T-helper 17 cell (primary cell): ENCODE data around the gene PICALM. TPM values are rescaled to one million over a fixed set of nuclear protein-coding genes. Genes with fewer than 3 reads are reported as not detected.

Experiments
- ATAC-seq: fragments of 150-1000 bp; cut with Tn5 transposase; 2 replicates; pipeline ENCODE4 v1.10.0; 2021; ENCODE audit warnings: mild to moderate bottlenecking, moderate library complexity
- DNase-seq, 3 donors: peaks; one replicate each; pipeline versions ENCODE4 v3.0.0 to v3.0.0-alpha.2; 2020 to 2021
- H3K9me3 ChIP-seq: one replicate; pipeline ENCODE4 v1.7.0; 2013; ENCODE audit warnings: low read length, mild to moderate bottlenecking; ENCODE audit not compliant: control insufficient read depth, poor library complexity, severe bottlenecking
- H3K27ac Mint-ChIP-seq: one replicate; pipeline ENCODE4 v1.8.0; 2022; ENCODE audit warnings: mild to moderate bottlenecking, moderate library complexity, mixed read lengths
- H3K27me3 Mint-ChIP-seq: one replicate; pipeline ENCODE4 v1.8.0; 2022; ENCODE audit warnings: mixed read lengths
- H3K36me3 Mint-ChIP-seq: one replicate; pipeline ENCODE4 v1.8.0; 2022; ENCODE audit warnings: low read depth, mixed read lengths
- H3K4me1 Mint-ChIP-seq: one replicate; pipeline ENCODE4 v1.8.0; 2022; ENCODE audit warnings: mild to moderate bottlenecking, mixed read lengths
- H3K4me3 Mint-ChIP-seq: one replicate; pipeline ENCODE4 v1.8.0; 2022; ENCODE audit warnings: mild to moderate bottlenecking, moderate library complexity, mixed read lengths
- total RNA-seq, 4 donors: library from RNA in 2 of 4; stranded (reverse) in 2 of 4; gene quantifications; one replicate each; pipeline ENCODE4 v1.2.3 and lab custom pipeline; 2022 to 2026

PICALM gene
- total RNA-seq, 2 donors from 2014 or later = 122 to 124 TPM

- no peaks in the 10 kb centered on the region for H3K9me3 ChIP-seq
- peaks cover 24% of the 10 kb centered on the region for H3K4me1 Mint-ChIP-seq
- ATAC-seq (no peak), DNase-seq (no peak)
- H3K4me3 Mint-ChIP-seq = peak overlapping the region; percentile 36
- H3K27me3 Mint-ChIP-seq = no peaks in the 10 kb centered on the region
- H3K36me3 Mint-ChIP-seq = peaks cover 2% of the 10 kb centered on the region
- H3K27ac Mint-ChIP-seq = peak overlapping the region; percentile 62
Measured at GRCh38 chr11:86034710-86035109, 34.2 kb downstream of the PICALM start.

- H3K4me3 Mint-ChIP-seq = no peak overlapping the region
- no peaks in the 10 kb centered on the region for H3K9me3 ChIP-seq
- H3K27me3 Mint-ChIP-seq = no peaks in the 10 kb centered on the region
- peaks cover 4% of the 10 kb centered on the region for H3K36me3 Mint-ChIP-seq
- peak overlapping the region; percentile 90 for H3K27ac Mint-ChIP-seq
- ATAC-seq = no peak
- peaks cover 29% of the 10 kb centered on the region for H3K4me1 Mint-ChIP-seq
- DNase-seq = no peak
Measured at GRCh38 chr11:86021377-86021776, 47.5 kb downstream of the PICALM start.

DNA sequence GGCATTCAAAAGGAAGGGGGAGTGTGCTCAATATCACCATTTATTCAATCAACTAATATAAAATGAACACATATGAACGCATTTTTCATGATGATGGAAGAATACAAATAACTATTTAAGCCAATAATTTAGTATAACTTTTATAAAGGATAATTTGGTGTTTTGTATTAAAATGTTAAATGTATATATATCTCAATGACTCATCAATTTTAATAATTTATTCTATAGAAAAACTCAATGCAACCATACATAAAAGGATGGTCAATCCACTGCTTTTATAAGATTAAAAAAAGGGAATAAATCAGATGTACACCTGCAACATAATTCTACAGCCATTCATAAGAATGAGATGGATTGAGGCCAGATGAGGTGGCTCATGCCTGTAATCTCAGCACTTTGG lies 50.6 kb downstream of the PICALM start:
- Mint-ChIP-seq H3K4me1 (peaks cover 25% of the 10 kb centered on the region), H3K36me3 (peaks cover 7% of the 10 kb centered on the region), H3K27me3 (no peaks in the 10 kb centered on the region), H3K4me3 (no peak overlapping the region), H3K27ac (no peak overlapping the region)
- ATAC-seq (no peak), DNase-seq (no peak)
- H3K9me3 ChIP-seq = no peaks in the 10 kb centered on the region

GRCh38 chr11:86016451-86016850 lies 52.4 kb downstream of the PICALM start:
- H3K9me3 ChIP-seq = no peaks in the 10 kb centered on the region
- peak overlapping the region; percentile 81 for H3K27ac Mint-ChIP-seq
- no peak overlapping the region for H3K4me3 Mint-ChIP-seq
- no peaks in the 10 kb centered on the region for H3K27me3 Mint-ChIP-seq
- H3K4me1 Mint-ChIP-seq = peaks cover 17% of the 10 kb centered on the region
- no peak for ATAC-seq
- peaks cover 7% of the 10 kb centered on the region for H3K36me3 Mint-ChIP-seq
- no peak for DNase-seq

DNA sequence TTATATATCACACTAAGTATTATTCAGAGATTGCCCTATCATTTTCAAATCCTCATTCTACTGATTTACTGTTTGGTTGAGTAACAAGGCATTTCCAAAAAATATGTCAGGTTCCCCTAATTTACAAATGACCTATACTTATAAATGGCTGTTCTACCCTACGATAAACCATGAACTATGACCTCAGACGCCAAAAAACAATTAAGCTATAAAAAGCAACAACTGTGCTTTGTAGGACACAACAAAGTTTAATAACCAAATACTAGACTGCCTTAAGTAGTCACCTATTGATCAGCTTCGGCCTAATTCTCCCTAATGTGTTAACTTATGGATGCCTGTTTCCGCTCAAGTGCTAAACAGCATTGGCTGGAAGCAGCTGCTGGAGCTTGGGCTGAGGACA lies 53.2 kb downstream of the PICALM start:
- Mint-ChIP-seq H3K27ac (peak overlapping the region; percentile 81), H3K4me3 (no peak overlapping the region), H3K4me1 (peaks cover 15% of the 10 kb centered on the region), H3K36me3 (peaks cover 7% of the 10 kb centered on the region), H3K27me3 (no peaks in the 10 kb centered on the region)
- DNase-seq (no peak), ATAC-seq (no peak)
- no peaks in the 10 kb centered on the region for H3K9me3 ChIP-seq

GRCh38 chr11:86014221-86014620 lies 54.7 kb downstream of the PICALM start:
- ATAC-seq (no peak), DNase-seq (no peak)
- Mint-ChIP-seq H3K36me3 (peaks cover 9% of the 10 kb centered on the region), H3K27me3 (no peaks in the 10 kb centered on the region), H3K4me3 (no peak overlapping the region), H3K4me1 (peaks cover 15% of the 10 kb centered on the region), H3K27ac (no peak overlapping the region)
- no peaks in the 10 kb centered on the region for H3K9me3 ChIP-seq

DNA sequence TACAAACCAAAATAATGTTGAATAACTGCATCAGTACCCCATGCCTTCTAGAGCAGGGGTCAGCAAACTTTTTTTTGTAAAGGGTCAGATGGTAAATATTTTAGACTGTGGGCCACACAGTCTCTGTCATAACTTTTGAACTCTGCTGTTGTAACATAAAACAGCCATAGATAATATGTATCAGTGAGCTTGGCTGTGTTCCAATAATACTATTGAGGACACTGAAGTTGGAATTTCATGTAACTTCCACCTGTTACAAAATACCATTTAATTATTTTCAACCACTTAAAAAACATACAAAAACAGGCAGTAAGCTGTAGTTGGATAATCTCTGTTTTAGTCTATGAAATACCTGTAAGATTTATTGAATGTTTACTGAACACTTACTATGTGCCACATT lies 55.2 kb downstream of the PICALM start:
- no peaks in the 10 kb centered on the region for H3K9me3 ChIP-seq
- Mint-ChIP-seq H3K4me1 (peaks cover 15% of the 10 kb centered on the region), H3K4me3 (no peak overlapping the region), H3K36me3 (peaks cover 9% of the 10 kb centered on the region), H3K27ac (no peak overlapping the region), H3K27me3 (no peaks in the 10 kb centered on the region)
- DNase-seq (no peak), ATAC-seq (no peak)

- Mint-ChIP-seq H3K27me3 (no peaks in the 10 kb centered on the region), H3K36me3 (peaks cover 4% of the 10 kb centered on the region), H3K4me1 (peaks cover 9% of the 10 kb centered on the region), H3K4me3 (no peak overlapping the region), H3K27ac (no peak overlapping the region)
- DNase-seq (no peak), ATAC-seq (no peak)
- no peaks in the 10 kb centered on the region for H3K9me3 ChIP-seq
Measured at GRCh38 chr11:86011175-86011574, 57.7 kb downstream of the PICALM start.

GRCh38 chr11:86003654-86004053 lies 65.2 kb downstream of the PICALM start:
- no peak for ATAC-seq
- no peak overlapping the region for H3K27ac Mint-ChIP-seq
- no peak overlapping the region for H3K4me3 Mint-ChIP-seq
- DNase-seq = no peak
- no peaks in the 10 kb centered on the region for H3K9me3 ChIP-seq
- H3K36me3 Mint-ChIP-seq = no peaks in the 10 kb centered on the region
- H3K27me3 Mint-ChIP-seq = no peaks in the 10 kb centered on the region
- peaks cover 8% of the 10 kb centered on the region for H3K4me1 Mint-ChIP-seq

GRCh38 chr11:86002431-86002830 lies 66.5 kb downstream of the PICALM start:
- peaks cover 6% of the 10 kb centered on the region for H3K4me1 Mint-ChIP-seq

GRCh38 chr11:85991508-85991907 lies 77.4 kb downstream of the PICALM start:
- Mint-ChIP-seq H3K4me1 (peaks cover 6% of the 10 kb centered on the region), H3K4me3 (no peak overlapping the region), H3K36me3 (peaks cover 4% of the 10 kb centered on the region), H3K27ac (no peak overlapping the region), H3K27me3 (no peaks in the 10 kb centered on the region)
- DNase-seq (no peak), ATAC-seq (no peak)
- no peaks in the 10 kb centered on the region for H3K9me3 ChIP-seq

More at GRCh38 chr11:86002431-86002830, 66.5 kb downstream of the PICALM start:
- ATAC-seq (no peak), DNase-seq (no peak)
- no peaks in the 10 kb centered on the region for H3K9me3 ChIP-seq
- no peak overlapping the region for H3K27ac Mint-ChIP-seq
- no peak overlapping the region for H3K4me3 Mint-ChIP-seq
- no peaks in the 10 kb centered on the region for H3K36me3 Mint-ChIP-seq
- H3K27me3 Mint-ChIP-seq = no peaks in the 10 kb centered on the region

- H3K9me3 ChIP-seq = no peaks in the 10 kb centered on the region
- H3K36me3 Mint-ChIP-seq = peaks cover 4% of the 10 kb centered on the region
- no peak for ATAC-seq
- no peak overlapping the region for H3K4me3 Mint-ChIP-seq
- H3K27ac Mint-ChIP-seq = peak overlapping the region; percentile 88
- H3K4me1 Mint-ChIP-seq = peaks cover 6% of the 10 kb centered on the region
- DNase-seq = no peak
- H3K27me3 Mint-ChIP-seq = no peaks in the 10 kb centered on the region
Measured at GRCh38 chr11:85989746-85990145, 79.1 kb downstream of the PICALM start.

DNA sequence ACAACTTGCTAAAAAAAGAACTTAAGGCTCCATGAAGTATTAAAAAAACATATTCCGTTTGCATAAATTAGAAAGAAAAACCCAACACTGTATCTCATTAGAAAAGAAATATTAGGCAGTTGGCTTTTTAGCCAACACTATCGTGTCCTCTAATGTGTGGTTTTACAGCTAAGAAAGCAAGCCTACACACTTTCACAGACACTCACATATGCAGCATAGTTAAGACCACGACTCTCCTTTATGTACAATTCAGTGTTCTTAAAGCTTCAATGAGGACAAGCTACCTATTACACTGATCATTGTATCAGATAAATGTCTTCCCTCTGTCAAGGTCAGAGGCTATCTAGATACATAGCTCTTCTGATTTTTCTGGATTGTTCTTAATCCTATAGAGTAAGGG lies 80.1 kb downstream of the PICALM start:
- no peaks in the 10 kb centered on the region for H3K9me3 ChIP-seq
- DNase-seq (no peak), ATAC-seq (no peak)
- Mint-ChIP-seq H3K36me3 (peaks cover 6% of the 10 kb centered on the region), H3K27me3 (no peaks in the 10 kb centered on the region), H3K4me1 (peaks cover 8% of the 10 kb centered on the region), H3K27ac (peak overlapping the region; percentile 88), H3K4me3 (no peak overlapping the region)

DNA sequence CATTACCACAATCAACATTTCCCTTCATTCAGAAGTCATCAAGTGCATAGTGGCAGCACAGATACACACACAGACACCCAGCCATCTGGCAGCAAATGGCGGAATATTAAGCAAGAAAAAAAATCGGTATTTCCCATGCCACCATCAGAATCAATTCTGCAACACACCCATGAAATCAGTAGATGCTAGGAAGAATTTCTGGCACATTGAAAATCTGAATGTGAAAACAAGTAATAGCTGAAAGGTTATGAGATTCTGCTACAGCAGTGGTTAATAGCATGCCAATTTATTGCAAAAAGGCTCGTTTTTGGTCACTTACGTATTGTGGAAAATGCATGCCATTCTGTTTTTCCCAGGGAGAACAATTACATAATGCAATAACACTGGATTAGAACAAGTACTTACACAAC lies 91.1 kb downstream of the PICALM start:
- DNase-seq (no peak), ATAC-seq (no peak)
- Mint-ChIP-seq H3K27ac (peak overlapping the region; percentile 4), H3K4me1 (no peaks in the 10 kb centered on the region), H3K4me3 (no peak overlapping the region), H3K27me3 (no peaks in the 10 kb centered on the region), H3K36me3 (peaks cover 4% of the 10 kb centered on the region)
- no peaks in the 10 kb centered on the region for H3K9me3 ChIP-seq
